GM21515 (cell line): ENCODE results near the gene GLRX.
"Not testable (repeated sequence)": the region's sequence is repeated elsewhere in the genome, so short reads cannot be mapped to it uniquely, and the experiment has no call there.

Source experiments
- ATAC-seq: cut with Tn5 transposase; IDR thresholded peaks from one replicate; pipeline ENCODE4 v1.9.1; 2021; ENCODE audit not compliant: unreplicated experiment

The GLRX gene

DNA sequence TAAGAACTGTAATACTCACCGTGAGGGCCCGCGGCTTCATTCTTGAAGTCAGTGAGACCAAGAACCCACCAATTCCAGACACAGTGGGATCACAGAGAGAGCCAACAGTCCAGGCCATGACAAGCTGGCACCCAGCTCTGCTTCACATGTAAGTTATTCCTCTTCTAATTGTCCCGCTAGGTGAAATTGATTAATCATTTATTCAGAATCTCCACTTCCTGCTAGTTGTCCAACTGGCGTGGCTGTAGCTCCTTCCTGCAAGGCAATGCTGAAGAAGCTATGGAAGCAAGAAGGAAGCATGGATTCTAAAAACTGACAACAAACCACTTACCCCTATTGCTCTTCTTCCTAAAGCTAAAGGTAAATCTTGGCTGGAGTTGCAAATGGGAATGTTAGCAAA is 30.0 kb upstream of the GLRX start:
- ATAC-seq, result no peak

DNA sequence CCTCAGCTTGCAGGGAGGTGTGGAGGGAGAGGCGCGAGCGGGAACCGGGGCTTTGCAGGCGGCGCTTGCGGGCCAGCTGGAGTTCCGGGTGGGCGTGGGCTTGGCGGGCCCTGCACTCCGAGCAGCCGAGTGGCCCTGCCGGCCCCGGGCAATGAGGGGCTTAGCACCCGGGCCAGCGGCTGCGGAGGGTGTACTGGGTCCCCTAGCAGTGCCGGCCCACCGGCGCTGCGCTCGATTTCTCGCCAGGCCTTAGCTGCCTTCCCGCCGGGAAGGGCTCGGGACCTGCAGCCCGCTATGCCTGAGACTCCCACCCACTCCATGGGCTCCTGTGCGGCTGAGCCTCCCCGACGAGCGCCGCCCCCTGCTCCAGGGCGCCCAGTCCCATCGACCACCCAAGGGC is 28.6 kb upstream of the GLRX start:
- ATAC-seq, result not testable (repeated sequence)

DNA sequence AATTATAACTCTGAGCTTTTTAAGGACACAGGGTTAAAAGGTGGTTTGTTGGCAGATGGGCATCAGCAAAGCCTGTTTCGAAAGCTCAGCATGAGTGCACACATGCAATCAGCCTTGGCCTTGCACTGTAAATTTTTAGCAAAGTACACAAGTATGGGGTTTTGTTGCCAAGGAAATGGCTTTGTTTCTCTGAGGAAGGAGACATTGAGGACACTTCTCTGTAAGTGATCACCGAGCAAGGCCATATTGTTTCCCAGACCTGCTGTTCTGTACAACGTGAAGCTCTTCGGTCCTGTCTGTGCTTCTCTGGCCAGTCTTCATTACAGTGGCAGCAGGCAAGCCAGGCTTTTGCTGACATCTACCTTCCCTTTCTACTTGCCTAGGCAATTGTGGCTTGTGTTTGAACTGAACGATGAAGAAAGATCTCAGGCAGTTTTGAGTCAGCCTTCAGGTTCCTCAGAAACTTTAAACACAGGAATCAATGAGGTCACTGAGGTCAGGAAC is 27.9 kb upstream of the GLRX start:
- ATAC-seq, result no peak

DNA sequence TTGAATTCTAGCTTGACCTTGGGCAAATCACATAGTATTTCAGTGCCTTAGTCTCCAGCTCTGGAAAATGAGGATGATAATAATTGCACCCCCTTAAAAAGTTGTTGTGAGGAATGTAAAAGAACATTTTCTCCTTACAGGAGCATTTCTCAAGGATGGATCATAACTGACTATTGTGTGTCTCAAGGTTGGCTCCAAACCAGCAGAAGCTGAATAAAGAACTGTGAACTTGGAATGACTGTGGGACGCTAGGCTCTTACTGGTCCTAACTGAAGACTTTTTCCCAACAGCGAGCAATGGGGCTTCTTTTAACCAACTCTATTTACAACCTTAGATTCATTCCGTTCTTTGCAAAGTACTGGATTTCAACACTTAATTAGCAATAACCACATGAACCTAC is 26.2 kb upstream of the GLRX start:
- no peak for ATAC-seq

DNA sequence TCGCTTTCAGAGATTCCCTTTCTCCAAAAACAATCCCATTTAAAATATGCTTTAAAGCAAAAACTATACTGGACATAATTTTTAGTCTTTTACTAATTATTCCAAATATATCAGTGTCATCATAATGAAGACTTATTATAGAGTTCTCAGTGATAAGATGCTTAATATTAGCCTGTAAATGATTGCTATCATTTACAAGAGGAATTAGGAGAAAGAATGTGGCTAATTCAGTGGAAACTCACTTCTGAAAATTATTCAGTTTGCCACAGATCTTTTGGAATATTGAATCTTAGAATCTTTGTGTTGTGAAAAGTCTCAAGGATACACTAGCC is 24.7 kb upstream of the GLRX start:
- ATAC-seq, result no peak

DNA sequence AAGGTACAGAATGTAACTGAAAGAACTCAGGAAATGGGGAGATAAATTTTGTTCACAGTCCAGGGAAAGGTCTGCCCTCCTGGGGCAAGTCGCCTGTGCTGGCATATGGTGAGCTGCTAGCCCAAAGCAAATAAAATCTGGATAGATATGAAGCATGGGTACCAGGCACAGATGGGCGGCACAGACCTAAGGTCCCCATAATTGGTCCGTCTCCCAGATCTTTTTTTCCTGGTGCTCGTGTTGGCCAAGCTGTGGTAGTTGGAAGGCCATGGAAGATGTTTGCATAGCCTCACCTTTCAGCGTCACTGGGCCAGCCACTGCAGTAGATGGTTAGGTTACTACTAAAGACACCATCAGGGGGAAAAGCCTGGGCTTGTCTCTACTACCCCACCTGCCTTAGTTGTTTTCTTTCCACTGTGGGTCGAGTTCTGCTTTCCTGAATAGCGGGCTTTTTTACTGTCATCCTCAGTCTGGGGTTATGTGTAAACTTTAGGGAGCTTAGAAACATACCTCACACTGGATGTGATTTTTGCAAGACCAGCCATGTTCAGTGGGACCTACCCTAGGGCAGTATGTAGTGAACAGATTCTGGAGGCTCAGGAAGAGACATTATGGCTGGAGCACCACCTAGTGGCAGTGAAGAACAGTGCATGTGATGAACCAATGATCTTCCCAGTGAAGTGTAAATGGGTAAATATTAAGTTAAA is 24.2 kb upstream of the GLRX start:
- ATAC-seq, result peak; percentile 65

DNA sequence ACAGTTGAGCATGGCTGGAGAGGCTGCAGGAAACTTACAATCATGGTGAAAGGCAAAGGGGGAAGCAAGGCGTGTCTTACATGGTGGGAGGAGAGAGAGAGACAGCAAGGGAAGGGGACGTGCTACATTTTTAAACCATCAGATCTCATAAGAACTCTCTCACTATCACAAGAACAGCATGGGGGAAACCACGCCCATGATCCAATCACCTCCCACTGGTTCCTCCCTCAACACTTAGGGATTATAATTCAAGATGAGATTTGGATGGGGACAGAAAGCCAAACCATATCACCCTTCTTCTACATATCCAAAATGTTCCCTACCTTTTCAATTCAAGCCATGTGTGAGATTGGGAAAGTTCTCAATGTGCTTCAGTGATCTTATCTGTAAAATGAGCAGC is 22.9 kb upstream of the GLRX start:
- ATAC-seq, result no peak

DNA sequence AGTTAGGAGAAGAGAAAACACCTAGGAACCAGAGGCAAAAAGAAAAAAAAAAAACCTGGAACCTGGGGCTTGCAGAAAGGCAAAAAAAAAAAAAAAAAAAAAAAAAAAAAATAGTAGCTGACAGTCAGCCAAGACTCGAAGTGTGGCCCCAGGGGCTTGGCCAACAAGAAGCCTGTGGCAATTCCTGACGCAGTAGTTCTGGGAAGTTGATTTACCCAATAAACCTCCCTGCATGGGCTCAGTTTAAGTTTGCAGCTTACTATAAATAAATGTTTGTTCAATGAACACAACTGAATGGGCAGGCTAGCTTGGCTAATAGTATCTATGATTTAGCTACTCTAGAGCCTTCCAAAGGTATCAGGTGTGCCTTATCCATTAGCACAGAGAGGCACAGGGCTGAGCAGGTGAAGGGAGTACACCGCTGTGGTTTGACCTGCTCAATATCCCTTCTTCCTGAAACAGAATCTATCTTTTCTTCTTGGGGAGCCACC is 21.3 kb upstream of the GLRX start:
- no peak for ATAC-seq

DNA sequence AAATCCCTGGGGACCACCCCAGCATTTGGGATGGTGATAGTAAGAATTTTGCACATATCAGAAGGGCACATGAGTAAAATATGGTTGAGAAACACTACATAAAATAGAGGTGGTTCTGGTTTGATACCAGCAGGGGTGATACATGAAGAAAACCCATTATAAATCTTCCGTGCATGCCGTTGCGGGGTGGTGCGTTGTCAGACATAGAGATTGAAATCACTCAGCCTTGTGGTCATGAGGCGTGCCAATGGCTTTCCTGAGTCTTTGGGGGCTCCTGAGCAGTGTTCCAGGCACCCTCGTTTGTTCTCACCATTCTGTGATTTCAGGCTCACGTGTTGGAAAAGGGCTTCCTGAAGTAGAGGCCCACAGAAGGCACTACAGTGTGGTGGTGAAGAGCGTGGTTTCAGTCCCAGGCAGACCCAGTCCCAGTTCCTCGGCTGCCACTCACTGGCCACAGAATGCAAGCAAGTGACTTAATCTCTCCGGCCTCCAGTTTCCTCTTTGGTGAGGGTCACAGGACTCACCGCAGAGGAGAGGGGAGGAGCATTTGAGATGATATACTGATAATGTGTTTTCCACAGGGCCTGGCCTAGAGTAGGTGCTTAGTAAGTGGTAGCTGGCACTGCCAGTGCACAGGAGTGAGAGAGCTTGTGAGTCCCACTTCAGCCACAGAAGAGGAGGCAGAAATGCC is 20.5 kb upstream of the GLRX start:
- peak; percentile 84 for ATAC-seq

DNA sequence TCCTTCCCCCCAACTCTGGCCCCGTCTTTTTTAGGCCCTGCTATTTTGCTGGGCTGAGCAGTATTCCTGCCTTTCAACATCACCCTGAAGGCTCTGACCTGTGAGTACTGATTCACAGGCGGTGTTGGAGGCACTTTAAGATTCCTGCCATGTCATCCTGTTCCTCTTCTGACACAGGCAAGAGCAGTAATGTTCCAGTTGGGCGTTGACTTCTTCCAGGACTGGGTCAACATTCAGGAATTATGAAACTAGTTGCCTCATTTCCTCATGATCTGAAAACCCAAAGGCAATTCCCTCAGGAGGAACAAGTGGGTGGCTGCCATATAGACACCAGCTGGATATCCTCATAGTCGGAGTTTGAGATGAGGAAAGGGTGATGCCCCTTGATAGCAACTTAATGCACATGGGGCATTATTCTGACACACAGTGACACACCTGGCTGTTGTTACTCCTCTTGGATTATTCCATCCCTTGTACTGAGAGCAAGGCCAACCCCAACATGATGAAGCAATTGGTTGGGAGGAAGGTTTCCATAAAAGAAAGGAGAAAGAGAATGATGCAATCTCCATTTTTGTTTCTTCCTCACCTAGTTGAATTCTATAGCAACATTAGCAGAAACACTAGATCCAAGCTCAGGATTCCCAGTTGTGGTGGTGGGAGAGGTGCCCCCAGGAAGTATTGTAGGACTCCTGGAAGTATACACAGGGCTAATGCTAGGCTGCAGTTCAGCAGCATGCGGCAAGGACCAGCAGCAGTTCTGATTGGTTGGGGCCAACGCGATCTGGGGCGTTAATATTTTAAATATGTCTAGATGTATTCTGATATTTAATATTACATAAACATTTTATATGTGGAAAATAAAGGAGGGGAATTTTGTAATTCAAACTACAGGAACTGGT is 19.6 kb upstream of the GLRX start:
- ATAC-seq, result no peak

DNA sequence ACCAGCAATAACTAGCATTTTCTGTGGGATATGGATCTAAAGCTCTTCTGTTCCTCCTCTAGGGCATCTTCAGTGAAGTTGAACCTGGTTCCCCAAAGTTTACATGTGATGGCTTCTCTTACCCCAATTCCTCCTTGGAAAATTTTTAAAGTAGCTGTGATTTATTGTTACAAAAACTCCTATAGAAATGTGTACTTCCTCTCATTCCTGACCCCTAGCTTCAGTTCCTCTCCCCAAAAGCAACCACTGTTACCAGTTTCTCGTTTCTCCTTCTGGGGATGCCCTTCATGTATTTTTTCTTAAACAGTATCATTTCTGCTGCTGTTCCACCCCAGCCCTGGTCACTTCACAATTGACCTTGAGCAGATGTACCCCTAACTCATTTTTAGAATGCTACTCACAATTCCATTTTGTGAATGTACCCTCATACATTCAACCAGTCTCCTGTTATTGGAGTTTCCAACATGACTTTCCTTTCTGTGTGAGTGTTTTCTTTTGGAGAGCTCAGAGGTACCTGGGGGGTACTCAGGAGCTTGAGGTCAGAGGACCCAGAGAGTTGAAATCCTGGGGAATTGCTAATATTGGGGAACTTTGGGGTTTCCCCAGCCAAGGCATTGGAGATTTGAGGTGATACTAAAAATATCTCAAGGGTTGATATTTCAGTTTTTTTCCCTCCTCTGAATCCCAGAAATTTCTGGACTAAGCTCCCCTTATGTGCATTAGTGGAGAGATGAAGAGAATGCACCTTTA is 18.6 kb upstream of the GLRX start:
- no peak for ATAC-seq

DNA sequence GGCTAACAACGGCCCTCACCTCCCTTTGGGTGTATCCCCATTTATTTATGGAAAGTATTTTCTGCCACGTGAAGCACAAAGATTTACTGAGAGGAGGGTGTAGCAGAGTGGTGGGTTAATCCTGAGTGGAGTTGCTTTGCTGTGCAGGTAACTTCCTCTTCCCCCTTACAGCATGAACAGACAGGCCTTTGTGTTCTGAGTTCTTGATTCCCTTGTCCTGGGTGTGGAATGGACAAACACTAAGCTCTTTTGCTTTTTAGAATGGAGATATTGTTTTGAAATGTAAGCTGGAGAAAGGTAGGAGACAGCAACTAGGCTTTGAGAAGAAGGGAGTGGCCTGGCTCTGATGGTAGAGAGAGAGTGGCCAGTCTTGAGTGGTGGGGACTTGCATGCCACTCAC is 17.1 kb upstream of the GLRX start:
- no peak for ATAC-seq

DNA sequence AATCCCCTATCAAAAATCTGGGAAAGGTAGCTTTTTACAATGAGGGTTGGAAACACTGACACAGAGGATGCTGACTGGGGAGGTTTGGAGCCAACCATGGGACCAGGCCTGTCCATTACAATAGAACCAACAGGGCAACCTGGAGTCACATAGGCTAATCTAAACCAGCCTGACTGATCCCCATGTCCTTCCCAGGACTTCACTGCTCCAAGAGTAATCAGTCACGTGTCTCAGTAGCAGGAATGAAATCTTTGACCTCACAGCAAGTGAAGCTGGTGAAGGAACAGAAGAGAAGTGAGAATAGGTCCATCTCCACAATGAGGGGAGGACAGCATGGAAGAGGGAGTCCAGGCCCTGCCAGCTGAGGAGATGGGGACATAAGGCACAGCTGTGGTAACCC is 16.0 kb upstream of the GLRX start:
- no peak for ATAC-seq

DNA sequence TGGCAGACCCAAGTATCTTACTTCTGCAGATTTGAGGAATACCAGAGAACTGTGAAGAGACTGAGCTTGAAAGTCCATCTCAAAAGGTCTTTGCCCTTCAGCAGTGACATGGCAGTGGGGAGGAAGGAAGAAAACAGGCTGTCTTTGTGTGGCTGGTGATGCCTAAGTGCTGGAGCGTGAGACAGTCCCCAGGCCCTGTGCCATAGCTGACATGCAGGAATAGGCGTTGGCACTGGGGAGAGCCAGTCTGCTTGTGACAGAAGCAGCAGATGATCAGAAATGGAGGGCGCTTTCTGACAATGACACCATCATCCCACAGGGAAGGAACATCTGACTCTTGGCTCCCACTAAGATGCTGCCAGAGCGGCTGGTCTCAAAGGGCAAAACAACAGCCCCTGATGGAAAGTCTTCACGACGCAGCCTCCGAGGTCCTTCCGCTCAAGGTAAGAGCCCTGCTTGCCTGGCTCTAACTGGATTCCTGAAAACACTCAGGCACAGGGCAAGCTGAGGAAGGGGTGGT is 15.5 kb upstream of the GLRX start:
- no peak for ATAC-seq

DNA sequence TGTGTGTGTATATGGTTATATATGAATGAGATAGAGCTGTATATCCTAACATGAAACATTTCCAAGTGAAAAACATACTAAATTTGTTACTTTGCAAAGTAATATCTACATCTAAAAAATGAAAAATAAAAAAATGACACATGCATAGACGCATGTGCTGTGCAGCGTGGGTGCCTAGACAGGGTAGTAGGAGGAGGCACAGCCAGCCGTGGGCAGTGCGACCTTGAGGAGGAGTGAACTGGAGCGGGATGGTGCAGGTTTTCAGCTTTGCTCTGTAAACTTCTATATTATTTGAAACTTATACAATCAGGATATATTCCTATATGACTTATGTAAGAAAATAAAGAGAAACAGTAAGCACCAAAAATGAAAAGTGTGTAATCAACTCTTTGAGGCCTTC is 15.0 kb upstream of the GLRX start:
- no peak for ATAC-seq

DNA sequence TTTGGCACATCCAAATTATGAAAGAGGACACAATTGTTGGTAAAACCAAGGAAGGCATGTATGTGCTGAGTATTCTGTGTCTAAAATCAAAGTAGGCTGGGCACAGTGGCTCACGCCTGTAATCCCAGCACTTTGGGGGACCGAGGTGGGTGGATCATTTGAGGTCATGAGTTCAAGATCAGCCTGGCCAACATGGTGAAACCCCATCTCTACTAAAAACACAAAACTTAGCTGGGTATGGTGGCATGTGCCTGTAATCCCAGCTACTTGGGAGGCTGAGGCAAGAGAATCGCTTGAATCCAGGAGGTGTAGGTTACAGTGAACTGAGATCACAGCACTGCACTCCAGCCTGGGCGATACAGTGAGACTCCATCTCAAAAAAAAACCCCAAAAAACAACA is 14.4 kb upstream of the GLRX start:
- ATAC-seq, result not testable (repeated sequence)

DNA sequence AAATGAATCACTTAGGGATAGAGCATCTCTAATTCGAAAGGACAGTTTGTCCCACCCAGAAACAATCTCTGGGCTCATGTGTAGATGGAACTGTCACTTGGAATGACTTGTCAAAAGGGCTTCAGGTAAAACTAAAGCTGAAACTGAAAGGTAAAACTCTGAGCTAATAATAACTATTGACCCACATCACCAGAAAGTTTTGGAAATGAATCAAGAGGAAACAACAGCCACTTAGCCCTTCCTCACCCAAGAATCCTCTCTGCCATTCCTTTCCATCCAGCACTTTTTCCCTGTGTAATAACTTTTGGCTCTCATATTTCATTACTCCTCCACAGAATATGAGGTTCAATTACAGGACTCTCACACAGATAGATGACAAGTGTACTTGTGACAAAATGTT is 14.0 kb upstream of the GLRX start:
- no peak for ATAC-seq

DNA sequence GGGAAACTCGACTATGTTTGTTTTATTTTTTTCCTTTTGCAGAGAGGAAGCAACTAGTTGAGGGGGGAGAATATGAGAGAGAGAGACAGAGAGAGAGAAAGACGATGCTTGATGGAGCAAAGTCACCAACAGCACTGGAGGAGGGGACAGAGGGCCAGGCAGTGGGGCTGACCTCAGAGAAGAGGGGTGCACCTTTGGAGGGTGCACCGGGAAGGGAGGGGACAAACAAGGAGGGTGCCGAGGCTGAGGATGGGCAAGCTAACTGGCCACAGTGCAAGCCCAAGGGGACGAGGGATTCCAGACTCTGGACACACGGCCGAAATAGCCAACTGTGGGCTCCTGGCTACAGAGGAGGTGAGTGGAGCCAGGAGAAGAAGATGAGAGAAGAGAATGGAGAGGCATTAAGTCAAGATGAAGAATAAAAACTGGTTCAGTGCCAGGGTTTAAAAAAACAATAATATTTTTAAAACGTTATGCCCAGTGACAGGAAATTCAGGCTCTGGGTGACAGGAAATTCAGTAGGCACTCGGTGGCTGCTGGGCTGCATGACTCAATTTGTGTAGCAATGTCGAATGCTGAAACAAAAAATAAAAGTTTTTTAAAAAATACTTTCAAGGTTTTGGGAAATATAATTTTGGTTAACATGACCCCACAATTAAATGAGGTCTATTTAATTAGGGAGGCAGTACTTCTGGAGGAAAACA is 13.3 kb upstream of the GLRX start:
- no peak for ATAC-seq

DNA sequence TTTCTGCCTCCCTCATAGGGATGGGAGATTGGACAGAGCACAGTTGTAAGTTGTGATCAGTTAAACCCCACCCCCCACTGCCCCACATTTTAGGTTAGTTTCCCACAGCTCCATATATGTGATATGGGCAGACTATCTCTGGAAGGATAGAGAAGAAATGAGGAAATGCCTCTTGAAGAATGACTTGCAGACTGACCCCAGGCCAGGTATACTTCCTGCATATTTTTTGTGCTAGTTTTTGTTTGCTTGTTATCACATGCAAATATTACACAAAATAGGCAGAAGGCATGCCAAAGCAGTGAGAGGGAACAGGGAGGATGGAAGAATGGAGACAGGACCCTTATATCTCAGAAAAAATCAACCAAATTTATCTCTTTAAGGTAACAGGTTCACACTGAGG is 10.1 kb upstream of the GLRX start:
- ATAC-seq, result no peak

DNA sequence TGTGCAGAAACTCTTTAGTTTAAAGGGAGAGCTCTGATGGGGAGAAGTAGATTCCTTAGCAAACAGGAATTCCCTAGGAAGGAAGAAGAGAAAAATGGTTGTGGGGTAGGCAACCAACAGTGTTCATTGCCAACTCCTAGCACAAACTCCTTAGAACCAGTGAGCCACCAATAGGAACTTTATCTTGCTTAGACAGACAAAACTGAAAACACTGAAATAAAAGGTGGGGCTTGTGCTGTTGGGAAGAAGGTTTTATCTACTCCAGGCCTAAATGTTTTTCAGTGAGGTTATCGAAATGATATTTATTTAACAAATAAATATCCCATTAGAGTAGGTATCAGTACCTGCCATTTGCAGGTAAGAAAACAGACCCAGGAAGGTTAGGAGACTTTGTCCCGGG is 7.7 kb upstream of the GLRX start:
- no peak for ATAC-seq
